ENCODE measurements around the gene ASXL1. TPM values are rescaled to one million over a fixed set of nuclear protein-coding genes. Genes with fewer than 3 reads are reported as not detected.
A peak's percentile ranks its signal among the peaks of the same experiment; 100 is the strongest.

The ASXL1 gene
- total and polyA plus RNA-seq, 9 of the 15 experiments (the other 6 are each of a cell fraction or from before 2014, with no cell fraction given), result 6.5 to 65.3 (median 32.3) TPM

DNA sequence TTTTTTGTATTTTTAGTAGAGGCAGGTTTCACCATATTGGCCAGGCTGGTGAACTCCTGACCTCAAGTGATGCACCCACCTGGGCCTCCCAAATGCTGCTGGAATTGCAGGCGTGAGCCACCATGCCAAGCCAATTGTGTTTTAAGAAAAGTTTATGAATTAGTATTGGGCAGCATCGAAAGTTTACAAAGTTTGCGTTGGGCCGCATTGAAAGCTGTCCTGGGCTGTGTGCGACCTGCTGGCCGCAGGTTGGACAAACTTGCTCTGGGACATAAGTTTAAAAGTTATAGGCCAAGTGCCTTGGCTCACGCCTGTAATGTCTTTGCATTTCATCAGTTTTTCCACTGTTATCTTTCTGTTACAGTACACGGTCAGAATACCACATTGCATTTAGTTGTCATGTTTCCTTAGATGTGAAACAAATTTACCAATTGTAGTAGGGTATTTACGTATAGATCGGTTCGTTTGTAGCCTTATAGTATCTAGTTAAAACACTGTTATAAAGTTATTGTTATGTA is 39.5 kb downstream of the ASXL1 start (continued):
- no peak for TF ChIP-seq CHD2 (IDR thresholded peaks at IDR 0.05; ENCODE audit: low read depth, low read length)
- TF ChIP-seq, protein P1, sequence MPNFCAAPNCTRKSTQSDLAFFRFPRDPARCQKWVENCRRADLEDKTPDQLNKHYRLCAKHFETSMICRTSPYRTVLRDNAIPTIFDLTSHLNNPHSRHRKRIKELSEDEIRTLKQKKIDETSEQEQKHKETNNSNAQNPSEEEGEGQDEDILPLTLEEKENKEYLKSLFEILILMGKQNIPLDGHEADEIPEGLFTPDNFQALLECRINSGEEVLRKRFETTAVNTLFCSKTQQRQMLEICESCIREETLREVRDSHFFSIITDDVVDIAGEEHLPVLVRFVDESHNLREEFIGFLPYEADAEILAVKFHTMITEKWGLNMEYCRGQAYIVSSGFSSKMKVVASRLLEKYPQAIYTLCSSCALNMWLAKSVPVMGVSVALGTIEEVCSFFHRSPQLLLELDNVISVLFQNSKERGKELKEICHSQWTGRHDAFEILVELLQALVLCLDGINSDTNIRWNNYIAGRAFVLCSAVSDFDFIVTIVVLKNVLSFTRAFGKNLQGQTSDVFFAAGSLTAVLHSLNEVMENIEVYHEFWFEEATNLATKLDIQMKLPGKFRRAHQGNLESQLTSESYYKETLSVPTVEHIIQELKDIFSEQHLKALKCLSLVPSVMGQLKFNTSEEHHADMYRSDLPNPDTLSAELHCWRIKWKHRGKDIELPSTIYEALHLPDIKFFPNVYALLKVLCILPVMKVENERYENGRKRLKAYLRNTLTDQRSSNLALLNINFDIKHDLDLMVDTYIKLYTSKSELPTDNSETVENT (CRISPR knock-in tag; IDR thresholded peaks at IDR 0.05), result no peak
- no peak for TF ChIP-seq NFE2 (IDR thresholded peaks at IDR 0.05; ENCODE audit: low read depth)
- TF ChIP-seq, protein P2, sequence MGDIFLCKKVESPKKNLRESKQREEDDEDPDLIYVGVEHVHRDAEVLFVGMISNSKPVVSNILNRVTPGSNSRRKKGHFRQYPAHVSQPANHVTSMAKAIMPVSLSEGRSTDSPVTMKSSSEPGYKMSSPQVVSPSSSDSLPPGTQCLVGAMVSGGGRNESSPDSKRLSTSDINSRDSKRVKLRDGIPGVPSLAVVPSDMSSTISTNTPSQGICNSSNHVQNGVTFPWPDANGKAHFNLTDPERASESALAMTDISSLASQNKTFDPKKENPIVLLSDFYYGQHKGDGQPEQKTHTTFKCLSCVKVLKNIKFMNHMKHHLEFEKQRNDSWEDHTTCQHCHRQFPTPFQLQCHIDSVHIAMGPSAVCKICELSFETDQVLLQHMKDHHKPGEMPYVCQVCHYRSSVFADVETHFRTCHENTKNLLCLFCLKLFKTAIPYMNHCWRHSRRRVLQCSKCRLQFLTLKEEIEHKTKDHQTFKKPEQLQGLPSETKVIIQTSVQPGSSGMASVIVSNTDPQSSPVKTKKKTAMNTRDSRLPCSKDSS (IDR thresholded peaks at IDR 0.05; ENCODE audit: low read depth, partially characterized antibody), result no peak
- TF ChIP-seq, protein P3, sequence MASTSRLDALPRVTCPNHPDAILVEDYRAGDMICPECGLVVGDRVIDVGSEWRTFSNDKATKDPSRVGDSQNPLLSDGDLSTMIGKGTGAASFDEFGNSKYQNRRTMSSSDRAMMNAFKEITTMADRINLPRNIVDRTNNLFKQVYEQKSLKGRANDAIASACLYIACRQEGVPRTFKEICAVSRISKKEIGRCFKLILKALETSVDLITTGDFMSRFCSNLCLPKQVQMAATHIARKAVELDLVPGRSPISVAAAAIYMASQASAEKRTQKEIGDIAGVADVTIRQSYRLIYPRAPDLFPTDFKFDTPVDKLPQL (IDR thresholded peaks at IDR 0.05; ENCODE audit: extremely low read depth, insufficient read length), result no peak
- TF ChIP-seq FOXA3 (CRISPR knock-in tag; conservative IDR thresholded peaks at IDR 0.05 in 1 of 2, IDR thresholded peaks at IDR 0.05 in 1 of 2), result no peak
- TF ChIP-seq, protein P4, sequence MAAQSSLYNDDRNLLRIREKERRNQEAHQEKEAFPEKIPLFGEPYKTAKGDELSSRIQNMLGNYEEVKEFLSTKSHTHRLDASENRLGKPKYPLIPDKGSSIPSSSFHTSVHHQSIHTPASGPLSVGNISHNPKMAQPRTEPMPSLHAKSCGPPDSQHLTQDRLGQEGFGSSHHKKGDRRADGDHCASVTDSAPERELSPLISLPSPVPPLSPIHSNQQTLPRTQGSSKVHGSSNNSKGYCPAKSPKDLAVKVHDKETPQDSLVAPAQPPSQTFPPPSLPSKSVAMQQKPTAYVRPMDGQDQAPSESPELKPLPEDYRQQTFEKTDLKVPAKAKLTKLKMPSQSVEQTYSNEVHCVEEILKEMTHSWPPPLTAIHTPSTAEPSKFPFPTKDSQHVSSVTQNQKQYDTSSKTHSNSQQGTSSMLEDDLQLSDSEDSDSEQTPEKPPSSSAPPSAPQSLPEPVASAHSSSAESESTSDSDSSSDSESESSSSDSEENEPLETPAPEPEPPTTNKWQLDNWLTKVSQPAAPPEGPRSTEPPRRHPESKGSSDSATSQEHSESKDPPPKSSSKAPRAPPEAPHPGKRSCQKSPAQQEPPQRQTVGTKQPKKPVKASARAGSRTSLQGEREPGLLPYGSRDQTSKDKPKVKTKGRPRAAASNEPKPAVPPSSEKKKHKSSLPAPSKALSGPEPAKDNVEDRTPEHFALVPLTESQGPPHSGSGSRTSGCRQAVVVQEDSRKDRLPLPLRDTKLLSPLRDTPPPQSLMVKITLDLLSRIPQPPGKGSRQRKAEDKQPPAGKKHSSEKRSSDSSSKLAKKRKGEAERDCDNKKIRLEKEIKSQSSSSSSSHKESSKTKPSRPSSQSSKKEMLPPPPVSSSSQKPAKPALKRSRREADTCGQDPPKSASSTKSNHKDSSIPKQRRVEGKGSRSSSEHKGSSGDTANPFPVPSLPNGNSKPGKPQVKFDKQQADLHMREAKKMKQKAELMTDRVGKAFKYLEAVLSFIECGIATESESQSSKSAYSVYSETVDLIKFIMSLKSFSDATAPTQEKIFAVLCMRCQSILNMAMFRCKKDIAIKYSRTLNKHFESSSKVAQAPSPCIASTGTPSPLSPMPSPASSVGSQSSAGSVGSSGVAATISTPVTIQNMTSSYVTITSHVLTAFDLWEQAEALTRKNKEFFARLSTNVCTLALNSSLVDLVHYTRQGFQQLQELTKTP (IDR thresholded peaks at IDR 0.05; ENCODE audit: low read depth in 1 of 2, partially characterized antibody in 2 of 2), result peak in 1 of 2 experiments; percentile 75
- no peak for TF ChIP-seq HNRNPH1 (optimal IDR thresholded peaks at IDR 0.05; ENCODE audit: low read depth, low read length)
- no peak for TF ChIP-seq ZNF551 (CRISPR knock-in tag; IDR thresholded peaks at IDR 0.05)
- TF ChIP-seq SIRT6 (IDR thresholded peaks at IDR 0.05; ENCODE audit: low read depth, low read length), result no peak
- TF ChIP-seq ZNF121 (CRISPR knock-in tag; conservative IDR thresholded peaks at IDR 0.05), result no peak
- TF ChIP-seq NFIC (IDR thresholded peaks at IDR 0.05), result no peak
- no peak for TF ChIP-seq SP1 (CRISPR knock-in tag; IDR thresholded peaks at IDR 0.05)
- TF ChIP-seq FIP1L1 (IDR thresholded peaks at IDR 0.05; ENCODE audit: low read depth, low read length, poor library complexity, severe bottlenecking), result no peak
- TF ChIP-seq ZNF436 (CRISPR knock-in tag; IDR thresholded peaks at IDR 0.05), result no peak
- TF ChIP-seq NCOA4 (IDR thresholded peaks at IDR 0.05; ENCODE audit: partially characterized antibody), result no peak
- no peak for TF ChIP-seq ZNF586 (CRISPR knock-in tag; conservative IDR thresholded peaks at IDR 0.05)
- TF ChIP-seq SLC30A9 (CRISPR knock-in tag; IDR thresholded peaks at IDR 0.05), result no peak
